ENCODE measurements around the gene MOG.
"Not testable (repeated sequence)": the region's sequence is repeated elsewhere in the genome, so short reads cannot be mapped to it uniquely, and the experiment has no call there.

The MOG gene

GRCh38 chr6:29656157-29656556, 735 bp upstream of the MOG start:
- Histone ChIP-seq H4K20me1 (ENCODE audit: insufficient read depth, low read length) (no peaks in the 10 kb centered on the region), H3K79me2 (ENCODE audit: low read length) (no peaks in the 10 kb centered on the region), H3K36me3 (replicated peaks; ENCODE audit: low read depth, low read length) (no peaks in the 10 kb centered on the region), H3K9me3 (ENCODE audit: insufficient read depth, low read length) (no peaks in the 10 kb centered on the region), H3K4me2 (ENCODE audit: low read length) (peak overlapping the region; percentile 14; the same call in 1 of the 2 replicates), H3K9ac (ENCODE audit: low read length) (no peak overlapping the region), H3K4me1 (ENCODE audit: low read length) (peaks cover 10% of the 10 kb centered on the region), H3K27ac (ENCODE audit: low read length) (no peak overlapping the region), H3K27me3 (ENCODE audit: low read depth, low read length) (no peaks in the 10 kb centered on the region), H3K4me3 (ENCODE audit: low read length) (no peak overlapping the region), H2AFZ (ENCODE audit: low read depth, low read length) (no peak overlapping the region)
- TF ChIP-seq CTCF (IDR thresholded peaks at IDR 0.05; ENCODE audit: low read depth, low read length) = no peak
- no peak for TF ChIP-seq EZH2phosphoT487 (IDR thresholded peaks at IDR 0.05; ENCODE audit: low read depth)

- Histone ChIP-seq H3K4me1 (ENCODE audit: low read length) (peaks cover 8% of the 10 kb centered on the region), H3K27ac (ENCODE audit: low read length) (no peak overlapping the region), H3K9me3 (ENCODE audit: insufficient read depth, low read length) (no peaks in the 10 kb centered on the region), H3K4me2 (ENCODE audit: low read length) (no peak overlapping the region), H2AFZ (ENCODE audit: low read depth, low read length) (no peak overlapping the region), H3K36me3 (replicated peaks; ENCODE audit: low read depth, low read length) (no peaks in the 10 kb centered on the region), H3K27me3 (ENCODE audit: low read depth, low read length) (no peaks in the 10 kb centered on the region), H3K4me3 (ENCODE audit: low read length) (no peak overlapping the region), H3K9ac (ENCODE audit: low read length) (no peak overlapping the region), H3K79me2 (ENCODE audit: low read length) (no peaks in the 10 kb centered on the region), H4K20me1 (ENCODE audit: insufficient read depth, low read length) (no peaks in the 10 kb centered on the region)
- TF ChIP-seq CTCF (IDR thresholded peaks at IDR 0.05; ENCODE audit: low read depth, low read length) (no peak), EZH2phosphoT487 (IDR thresholded peaks at IDR 0.05; ENCODE audit: low read depth) (no peak)
Measured at GRCh38 chr6:29661071-29661470, 4.2 kb downstream of the MOG start.

- not testable (repeated sequence) for H3K27me3 ChIP-seq (ENCODE audit: low read depth, low read length); H4K20me1 ChIP-seq (ENCODE audit: insufficient read depth, low read length); H3K27ac ChIP-seq (ENCODE audit: low read length); H3K9ac ChIP-seq (ENCODE audit: low read length); H3K4me1 ChIP-seq (ENCODE audit: low read length); H3K4me3 ChIP-seq (ENCODE audit: low read length); H2AFZ ChIP-seq (ENCODE audit: low read depth, low read length); H3K9me3 ChIP-seq (ENCODE audit: insufficient read depth, low read length); H3K36me3 ChIP-seq (replicated peaks; ENCODE audit: low read depth, low read length); H3K79me2 ChIP-seq (ENCODE audit: low read length); H3K4me2 ChIP-seq (ENCODE audit: low read length)
Measured at GRCh38 chr6:29661502-29662141, 4.7 kb downstream of the MOG start.

GRCh38 chr6:29663300-29664042, 6.6 kb downstream of the MOG start:
- no peaks in the 10 kb centered on the region for H3K79me2 ChIP-seq (ENCODE audit: low read length)
- H3K4me3 ChIP-seq (ENCODE audit: low read length) = no peak overlapping the region
- H3K4me2 ChIP-seq (ENCODE audit: low read length) = no peak overlapping the region
- H3K9me3 ChIP-seq (ENCODE audit: insufficient read depth, low read length) = no peaks in the 10 kb centered on the region
- no peak overlapping the region for H2AFZ ChIP-seq (ENCODE audit: low read depth, low read length)
- H4K20me1 ChIP-seq (ENCODE audit: insufficient read depth, low read length) = no peaks in the 10 kb centered on the region
- H3K4me1 ChIP-seq (ENCODE audit: low read length) = peaks cover 11% of the 10 kb centered on the region
- no peak overlapping the region for H3K9ac ChIP-seq (ENCODE audit: low read length)
- no peaks in the 10 kb centered on the region for H3K36me3 ChIP-seq (replicated peaks; ENCODE audit: low read depth, low read length)
- TF ChIP-seq EZH2phosphoT487 (IDR thresholded peaks at IDR 0.05; ENCODE audit: low read depth) (no peak), CTCF (IDR thresholded peaks at IDR 0.05; ENCODE audit: low read depth, low read length) (no peak)
- H3K27ac ChIP-seq (ENCODE audit: low read length) = no peak overlapping the region
- H3K27me3 ChIP-seq (ENCODE audit: low read depth, low read length) = 0 out of 2 replicates have a peak, but pooled peaks cover 3% of the 10 kb centered on the region

Measured in OCI-LY3 (cell line).